Astrocyte (in vitro differentiated cells and primary cell): ENCODE data around the gene BPIFB6.

ENCODE experiments used
- CTCF ChIP-seq: IDR thresholded peaks from 2 replicates; pipeline ENCODE4 v1.5.1; 2011; ENCODE audit warnings: low read depth, mild to moderate bottlenecking, inconsistent platforms, low read length, moderate library complexity; ENCODE audit not compliant: insufficient read depth
- EZH2 ChIP-seq: IDR thresholded peaks from 2 replicates; pipeline ENCODE4 v1.6.1; 2012; ENCODE audit warnings: mild to moderate bottlenecking, low read length, inconsistent platforms; ENCODE audit not compliant: insufficient read depth

DNA sequence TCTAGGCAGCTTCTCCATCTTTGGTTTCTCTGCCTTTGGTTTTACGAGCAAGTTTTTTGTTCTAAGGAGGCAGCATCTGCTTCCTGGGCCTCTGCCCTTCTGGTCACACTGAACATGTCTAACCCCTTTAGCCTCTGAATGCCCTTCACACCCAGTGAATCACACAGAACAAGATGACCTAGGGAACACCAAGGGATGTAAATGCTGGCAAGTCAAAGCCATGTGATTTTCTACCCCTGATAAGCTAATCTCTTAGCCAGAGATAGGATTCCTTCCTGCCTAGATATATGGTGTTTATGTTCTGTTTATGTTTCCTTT, 7.2 kb upstream of the BPIFB6 start:
- TF ChIP-seq CTCF (no peak), EZH2 (no peak)
